H1 (cell line): ENCODE data around the gene AP3S1. TPM values are rescaled to one million over a fixed set of nuclear protein-coding genes. Genes with fewer than 3 reads are reported as not detected.

Experiments
- CHD7 ChIP-seq: fragments of 300-600 bp; sonication (generic); IDR thresholded peaks from 2 replicates; pipeline ENCODE4 v1.7.1; 2012; ENCODE audit warnings: low read length, moderate library complexity, mild to moderate bottlenecking, inconsistent platforms; ENCODE audit not compliant: insufficient replicate concordance
- PHF8 ChIP-seq: fragments of 200-600 bp; sonication (generic); conservative IDR thresholded peaks from 2 replicates; pipeline ENCODE4 v1.7.1; 2012; ENCODE audit warnings: low read depth, mild to moderate bottlenecking, inconsistent platforms, low read length, moderate library complexity
- polyA plus RNA-seq, 7 experiments: library from polyadenylated mRNA; depleted of rRNA in 3 of 7; stranded (reverse) in 5 of 7; unstranded in 2 of 7; fragments of >200 nt in 5 of 7; fragments of 200-250 nt in 2 of 7; gene quantifications; 1 replicate in 5 of 7; 2 replicates in 1 of 7; 4 replicates in 1 of 7; pipeline versions ENCODE4 v1.2.1 to v1.2.3, GENCODE V29; 2011 to 2013; ENCODE audit warnings: missing spikeins in 2 of 7, mixed read lengths in 2 of 7
- total RNA-seq: library from RNA; stranded (reverse); fragmentation: NEBNext Ultra II Directional; extraction: Animal tissue kit (Norgen Biotek cat#: 25700); gene quantifications from 2 replicates; pipeline ENCODE4 v1.2.1, GENCODE V29; 2021
- TF ChIP-seq, protein P1 (sequence below): IDR thresholded peaks from 2 replicates; pipeline ENCODE4 v1.6.1; 2012; ENCODE audit warnings: inconsistent platforms

The AP3S1 gene
- total and polyA plus RNA-seq, 2 of the 8 experiments (the other 6 are each of a cell fraction or from before 2014, with no cell fraction given): 26.6 to 72.7 TPM

- TF ChIP-seq, protein P1, sequence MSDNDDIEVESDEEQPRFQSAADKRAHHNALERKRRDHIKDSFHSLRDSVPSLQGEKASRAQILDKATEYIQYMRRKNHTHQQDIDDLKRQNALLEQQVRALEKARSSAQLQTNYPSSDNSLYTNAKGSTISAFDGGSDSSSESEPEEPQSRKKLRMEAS: no peak
- TF ChIP-seq PHF8: no peak
- no peak for TF ChIP-seq CHD7
Observed at GRCh38 chr5:115949096-115949495, 107.4 kb downstream of the AP3S1 start (continued).
